H9 (cell line): ENCODE data around the gene TP53BP1. TPM values are rescaled to one million over a fixed set of nuclear protein-coding genes. Genes with fewer than 3 reads are reported as not detected.
A peak's percentile ranks its signal among the peaks of the same experiment; 100 is the strongest.

Experiments used
- DNase-seq: peaks from one replicate; pipeline ENCODE4 v3.0.0-alpha.2; 2017
- H2AFZ ChIP-seq: one replicate; pipeline ENCODE4 v1.6.1; 2013; ENCODE audit warnings: mild to moderate bottlenecking, low read length, control low read depth, moderate library complexity
- H2AK5ac ChIP-seq: 2 replicates; pipeline ENCODE4 v1.6.1; 2013; ENCODE audit warnings: low read length, control low read depth, mixed read lengths; ENCODE audit not compliant: insufficient read length
- H2BK120ac ChIP-seq: one replicate; pipeline ENCODE4 v1.6.1; 2013; ENCODE audit warnings: low read depth, mild to moderate bottlenecking, low read length, control low read depth, inconsistent platforms; ENCODE audit not compliant: poor library complexity, severe bottlenecking
- H2BK12ac ChIP-seq: 2 replicates; pipeline ENCODE4 v1.6.1; 2013; ENCODE audit warnings: low read length, control low read depth, mixed read lengths, low read depth; ENCODE audit not compliant: insufficient read length
- H2BK15ac ChIP-seq: 2 replicates; pipeline ENCODE4 v1.6.1; 2013; ENCODE audit warnings: low read depth, low read length, control low read depth
- H2BK20ac ChIP-seq: one replicate; pipeline ENCODE4 v1.6.1; 2013; ENCODE audit warnings: low read depth, mild to moderate bottlenecking, low read length, control low read depth, inconsistent platforms; ENCODE audit not compliant: poor library complexity, severe bottlenecking
- H2BK5ac ChIP-seq: 2 replicates; pipeline ENCODE4 v1.6.1; 2013; ENCODE audit warnings: low read length, control low read depth, mixed read lengths; ENCODE audit not compliant: insufficient read length
- H3K14ac ChIP-seq: 2 replicates; pipeline ENCODE4 v1.6.1; 2013; ENCODE audit warnings: low read length, control low read depth; ENCODE audit not compliant: insufficient read depth
- H3K18ac ChIP-seq: 2 replicates; pipeline ENCODE4 v1.6.1; 2013; ENCODE audit warnings: low read depth, mild to moderate bottlenecking, mixed read lengths, low read length, control low read depth; ENCODE audit not compliant: insufficient read length
- H3K23ac ChIP-seq: 2 replicates; pipeline ENCODE4 v1.6.1; 2013; ENCODE audit warnings: low read length, control low read depth, mixed read lengths, low read depth; ENCODE audit not compliant: insufficient read length
- H3K23me2 ChIP-seq: 2 replicates; pipeline ENCODE4 v1.6.1; 2013; ENCODE audit warnings: low read depth, mild to moderate bottlenecking, mixed read lengths, low read length, control low read depth; ENCODE audit not compliant: insufficient read length, poor library complexity, severe bottlenecking
- H3K27ac ChIP-seq: 2 replicates; pipeline ENCODE4 v1.5.1; 2013; ENCODE audit warnings: low read length, control low read depth, mixed read lengths, low read depth; ENCODE audit not compliant: insufficient read length
- H3K27me3 ChIP-seq: 2 replicates; pipeline ENCODE4 v1.6.1; 2013; ENCODE audit warnings: low read length, control low read depth, inconsistent platforms; ENCODE audit not compliant: insufficient read depth
- H3K4ac ChIP-seq: 2 replicates; pipeline ENCODE4 v1.6.1; 2013; ENCODE audit warnings: low read depth, mild to moderate bottlenecking, control low read depth, inconsistent platforms, low read length, moderate library complexity
- H3K4me1 ChIP-seq: 2 replicates; pipeline ENCODE4 v1.6.1; 2013; ENCODE audit warnings: low read length, control low read depth, inconsistent platforms; ENCODE audit not compliant: insufficient read depth
- H3K4me2 ChIP-seq: 2 replicates; pipeline ENCODE4 v1.6.1; 2013; ENCODE audit warnings: low read length, control low read depth, mixed read lengths; ENCODE audit not compliant: insufficient read length, insufficient read depth
- H3K56ac ChIP-seq: 2 replicates; pipeline ENCODE4 v1.6.1; 2013; ENCODE audit warnings: low read depth, mild to moderate bottlenecking, mixed read lengths, low read length, control low read depth; ENCODE audit not compliant: insufficient read length
- H3K79me1 ChIP-seq: 2 replicates; pipeline ENCODE4 v1.6.1; 2013; ENCODE audit warnings: low read depth, mild to moderate bottlenecking, moderate library complexity, low read length, control low read depth, inconsistent platforms; ENCODE audit not compliant: insufficient read depth, poor library complexity, severe bottlenecking
- H3K79me2 ChIP-seq: 2 replicates; pipeline ENCODE4 v1.6.1; 2013; ENCODE audit warnings: low read length, control low read depth, inconsistent platforms; ENCODE audit not compliant: insufficient read depth
- H3K9ac ChIP-seq: 2 replicates; pipeline ENCODE4 v1.6.1; 2013; ENCODE audit warnings: low read length, control low read depth, mixed read lengths; ENCODE audit not compliant: insufficient read length; ENCODE audit errors: extremely low read depth
- H3K9me3 ChIP-seq: one replicate; pipeline ENCODE4 v1.6.1; 2013; ENCODE audit warnings: low read depth, low read length, inconsistent platforms; ENCODE audit not compliant: control insufficient read depth
- H3T11ph ChIP-seq: one replicate; pipeline ENCODE4 v1.6.1; 2013; ENCODE audit warnings: mild to moderate bottlenecking, low read length, control low read depth, inconsistent platforms
- H4K20me1 ChIP-seq: one replicate; pipeline ENCODE4 v1.6.1; 2013; ENCODE audit not compliant: control insufficient read depth, insufficient read length, insufficient read depth
- H4K5ac ChIP-seq: 2 replicates; pipeline ENCODE4 v1.6.1; 2013; ENCODE audit warnings: low read depth, mild to moderate bottlenecking, mixed read lengths, low read length, control low read depth; ENCODE audit not compliant: insufficient read length
- H4K8ac ChIP-seq: replicated peaks from 2 replicates; pipeline ENCODE4 v1.6.1; 2013; ENCODE audit warnings: low read length, control low read depth, mixed read lengths, low read depth; ENCODE audit not compliant: insufficient read length
- H4K91ac ChIP-seq: 2 replicates; pipeline ENCODE4 v1.6.1; 2013; ENCODE audit warnings: low read depth, mild to moderate bottlenecking, moderate library complexity, mixed read lengths, low read length, control low read depth; ENCODE audit not compliant: insufficient read length
- H3K27ac Mint-ChIP-seq, 3 experiments: 2 replicates in 2 of 3; 3 replicates in 1 of 3; pipeline ENCODE4 v1.8.0; 2020 to 2021; ENCODE audit warnings: mixed read lengths in 3 of 3, mild to moderate bottlenecking in 1 of 3, moderate library complexity in 1 of 3
- H3K27me3 Mint-ChIP-seq: 2 replicates; pipeline ENCODE4 v1.8.0; 2021; ENCODE audit warnings: low read depth, mild to moderate bottlenecking, moderate library complexity, mixed read lengths
- H3K36me3 Mint-ChIP-seq, 3 experiments: 2 replicates in 2 of 3; 3 replicates in 1 of 3; pipeline ENCODE4 v1.8.0; 2020 to 2021; ENCODE audit warnings: low read depth in 3 of 3, mixed read lengths in 3 of 3; ENCODE audit not compliant: insufficient read depth in 1 of 3
- H3K4me1 Mint-ChIP-seq, 2 experiments: 2 replicates each; pipeline ENCODE4 v1.8.0; 2020; ENCODE audit warnings: mixed read lengths in 2 of 2
- H3K4me3 Mint-ChIP-seq, 2 experiments: 2 replicates in 1 of 2; 3 replicates in 1 of 2; pipeline ENCODE4 v1.8.0; 2020 to 2021; ENCODE audit warnings: mild to moderate bottlenecking in 2 of 2, mixed read lengths in 2 of 2, moderate library complexity in 1 of 2
- H3K9me3 Mint-ChIP-seq, 2 experiments: 2 replicates in 1 of 2; 3 replicates in 1 of 2; pipeline ENCODE4 v1.8.0; 2020; ENCODE audit warnings: mild to moderate bottlenecking in 2 of 2, mixed read lengths in 2 of 2, moderate library complexity in 1 of 2
- WGBS: extraction: QIAGEN DNeasy Blood & Tissue Kit; methylation state at CpG from one replicate; pipeline ENCODE4 v1.1.7; 2013; ENCODE audit warnings: missing lambda C conversion rate, low lambda C conversion rate, mixed read lengths; ENCODE audit not compliant: insufficient read length; ENCODE audit errors: extremely low coverage; 5-methylcytosine and 5-hydroxymethylcytosine counted together
- total RNA-seq: library from RNA; stranded (reverse); gene quantifications from 2 replicates; pipeline ENCODE4 v1.2.1, GENCODE V29; 2021
- TF ChIP-seq, protein P1 (sequence below): fragments of 200-600 bp; sonication (generic); conservative IDR thresholded peaks from 3 replicates; pipeline ENCODE4 v1.8.0; 2021; ENCODE audit warnings: antibody characterized with exemption, mild to moderate bottlenecking

Gene TP53BP1
- total RNA-seq, 1 experiment from 2014 or later, result 81.5 TPM

GRCh38 chr15:43361313-43361903 is 131.5 kb downstream of the TP53BP1 start:
- no peaks in the 10 kb centered on the region for H3K27me3 Mint-ChIP-seq
- Histone ChIP-seq H3K56ac (no peak overlapping the region), H2BK15ac (no peak overlapping the region), H2AK5ac (no peak overlapping the region), H3K18ac (no peak overlapping the region), H3K4me1 (no peaks in the 10 kb centered on the region), H3K23me2 (no peaks in the 10 kb centered on the region), H4K20me1 (no peaks in the 10 kb centered on the region), H3K14ac (no peak overlapping the region), H3K27me3 (no peaks in the 10 kb centered on the region), H3K27ac (no peak overlapping the region), H3K9ac (no peak overlapping the region), H2BK20ac (no peak overlapping the region), H2BK5ac (no peak overlapping the region), H2BK120ac (no peak overlapping the region), H3K23ac (no peak overlapping the region), H3K4ac (no peak overlapping the region), H3K9me3 (peaks cover 30% of the 10 kb centered on the region), H4K5ac (no peak overlapping the region), H3T11ph (no peak overlapping the region), H3K79me2 (no peaks in the 10 kb centered on the region), H4K91ac (no peak overlapping the region), H4K8ac (no peak overlapping the region), H3K79me1 (peaks cover 3% of the 10 kb centered on the region), H2AFZ (no peak overlapping the region), H2BK12ac (no peak overlapping the region), H3K4me2 (no peak overlapping the region)
- peaks cover 33 to 47% of the 10 kb centered on the region in 2 experiments for H3K9me3 Mint-ChIP-seq
- peak overlapping the region in 1 of 3 experiments; percentile 3; a peak in 1 of 7 replicates for H3K27ac Mint-ChIP-seq
- TF ChIP-seq, protein P1, sequence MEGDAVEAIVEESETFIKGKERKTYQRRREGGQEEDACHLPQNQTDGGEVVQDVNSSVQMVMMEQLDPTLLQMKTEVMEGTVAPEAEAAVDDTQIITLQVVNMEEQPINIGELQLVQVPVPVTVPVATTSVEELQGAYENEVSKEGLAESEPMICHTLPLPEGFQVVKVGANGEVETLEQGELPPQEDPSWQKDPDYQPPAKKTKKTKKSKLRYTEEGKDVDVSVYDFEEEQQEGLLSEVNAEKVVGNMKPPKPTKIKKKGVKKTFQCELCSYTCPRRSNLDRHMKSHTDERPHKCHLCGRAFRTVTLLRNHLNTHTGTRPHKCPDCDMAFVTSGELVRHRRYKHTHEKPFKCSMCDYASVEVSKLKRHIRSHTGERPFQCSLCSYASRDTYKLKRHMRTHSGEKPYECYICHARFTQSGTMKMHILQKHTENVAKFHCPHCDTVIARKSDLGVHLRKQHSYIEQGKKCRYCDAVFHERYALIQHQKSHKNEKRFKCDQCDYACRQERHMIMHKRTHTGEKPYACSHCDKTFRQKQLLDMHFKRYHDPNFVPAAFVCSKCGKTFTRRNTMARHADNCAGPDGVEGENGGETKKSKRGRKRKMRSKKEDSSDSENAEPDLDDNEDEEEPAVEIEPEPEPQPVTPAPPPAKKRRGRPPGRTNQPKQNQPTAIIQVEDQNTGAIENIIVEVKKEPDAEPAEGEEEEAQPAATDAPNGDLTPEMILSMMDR, result no peak
- H3K4me1 Mint-ChIP-seq, result 0 out of 4 replicates have a peak, but pooled peaks cover 0 to 2% of the 10 kb centered on the region in 2 experiments
- DNase-seq, result no peak
- H3K36me3 Mint-ChIP-seq, result peaks cover 80 to 85% (median 85%) of the 10 kb centered on the region in 3 experiments
- no CpG with 5 or more reads among the region's 7 CpGs for WGBS
- no peak overlapping the region for H3K4me3 Mint-ChIP-seq
